ENCODE results near the gene RCOR2.

- no peak for TF ChIP-seq CTCF (conservative IDR thresholded peaks at IDR 0.05 in 1 of 2, IDR thresholded peaks at IDR 0.05 in 1 of 2; ENCODE audit: extremely low read depth in 1 of 2, insufficient read depth in 1 of 2, low read depth in 1 of 2, low read length in 2 of 2)
- no peak for TF ChIP-seq EZH2 (IDR thresholded peaks at IDR 0.05; ENCODE audit: borderline replicate concordance, low read length)
These were observed 5.5 kb downstream of the RCOR2 start for GRCh38 chr11:63911440-63911839.

Data from mammary epithelial cell (primary cell).